Stomach (tissue), 9 donors: ENCODE results near the gene CDC42SE2. TPM values are rescaled to one million over a fixed set of nuclear protein-coding genes. Genes with fewer than 3 reads are reported as not detected.
"Not testable (repeated sequence)": the region's sequence is repeated elsewhere in the genome, so short reads cannot be mapped to it uniquely, and the experiment has no call there.

ENCODE experiments used
- DNase-seq, 2 donors: peaks; one replicate each; pipeline versions ENCODE4 v3.0.0 to v3.0.0-alpha.2; 2013 to 2019
- H3K27ac ChIP-seq, 5 donors: fragments of 200-600 bp in 4 of 5; sonication (generic) in 4 of 5; one replicate each; pipeline ENCODE4 v1.5.1; 2013 to 2019; ENCODE audit warnings: mild to moderate bottlenecking in 1 of 5, moderate library complexity in 1 of 5
- H3K27me3 ChIP-seq, 3 donors: fragments of 200-600 bp; sonication (generic); one replicate each; pipeline ENCODE4 v1.5.1; 2017 to 2019; ENCODE audit warnings: mixed run types in 1 of 3
- H3K36me3 ChIP-seq, 4 donors: fragments of 200-600 bp; sonication (generic); 1 replicate in 3 of 4; 2 replicates in 1 of 4; pipeline ENCODE4 v1.5.1; 2016 to 2019
- H3K4me1 ChIP-seq, 4 donors: fragments of 200-600 bp; sonication (generic); one replicate each; pipeline ENCODE4 v1.5.1; 2016 to 2019
- H3K4me3 ChIP-seq, 4 donors: fragments of 200-600 bp; sonication (generic) in 3 of 4; one replicate each; pipeline ENCODE4 v1.5.1; 2016 to 2019; ENCODE audit warnings: mild to moderate bottlenecking in 1 of 4
- H3K9me3 ChIP-seq, 4 donors: fragments of 200-600 bp; sonication (generic); one replicate each; pipeline ENCODE4 v1.5.1; 2016 to 2019
- CTCF ChIP-seq, 7 experiments: fragments of 450-650 bp in 4 of 7; fragments of 200-600 bp in 3 of 7; sonication (generic) in 3 of 7; IDR thresholded peaks; one replicate each; pipeline ENCODE4 v1.5.1; 2016 to 2019; ENCODE audit warnings: antibody characterized with exemption in 7 of 7, control low read depth in 2 of 7, mild to moderate bottlenecking in 1 of 7
- EP300 ChIP-seq: sonication (generic); formaldehyde crosslinking; IDR thresholded peaks from one replicate; pipeline ENCODE4 v1.6.1; 2017; ENCODE audit warnings: antibody characterized with exemption
- POLR2A ChIP-seq, 4 donors: fragments of 450-650 bp; IDR thresholded peaks; one replicate each; pipeline ENCODE4 v1.6.1; 2016; ENCODE audit warnings: antibody characterized with exemption in 4 of 4, control low read depth in 2 of 4, mild to moderate bottlenecking in 1 of 4, moderate library complexity in 1 of 4
- POLR2AphosphoS5 ChIP-seq, 3 donors: sonication (generic); formaldehyde crosslinking; IDR thresholded peaks; one replicate each; pipeline ENCODE4 v1.6.1; 2016; ENCODE audit warnings: antibody characterized with exemption in 3 of 3
- WGBS, 5 donors: extraction: QIAGEN DNeasy Blood & Tissue Kit in 3 of 5; methylation state at CpG; one replicate each; pipeline versions ENCODE4 v1.1.5 to v1.1.7; 2013 to 2018; 5-methylcytosine and 5-hydroxymethylcytosine counted together
- intact Hi-C: fragments of 100-400 bp; cut with DNase I; formaldehyde crosslinking; loops from one replicate; pipeline ENCODE4 v1.15.1; 2023; ENCODE audit warnings: low total_unique reads
- polyA plus RNA-seq, 3 donors: library from polyadenylated mRNA; stranded (reverse); fragments of 200-250 nt; gene quantifications; one replicate each; pipeline ENCODE4 v1.2.3, GENCODE V29; 2013
- total RNA-seq, 5 donors: library from RNA; depleted of rRNA; stranded (reverse); fragments of >200 nt; gene quantifications; one replicate each; pipeline versions ENCODE4 v1.1.0 to v1.2.3, GENCODE V29; 2014 to 2016
- donor health status: healthy with polysubstance abuse.
- donor health status: Bipolar disorder and iron deficiency.
- donor health status: healthy.

CDC42SE2 gene
- total and polyA plus RNA-seq, 8 donors, result 11.0 to 87.9 (median 20.6) TPM

- no peak for DNase-seq
- WGBS, 5 donors, result 83 to 93% (median 91%) methylated on average over 5 of the region's 5 CpGs
- intact Hi-C loops, result no loop called here
- peaks cover 16 to 32% (median 26%) of the 10 kb centered on the region in 4 donors for H3K4me1 ChIP-seq
- H3K27ac ChIP-seq, result no peak overlapping the region
- H3K36me3 ChIP-seq, result peaks cover 7 to 61% (median 46%) of the 10 kb centered on the region in 4 donors
- no peaks in the 10 kb centered on the region for H3K27me3 ChIP-seq
- TF ChIP-seq POLR2AphosphoS5 (IDR thresholded peaks at IDR 0.05) (no peak), POLR2A (IDR thresholded peaks at IDR 0.05) (no peak), CTCF (IDR thresholded peaks at IDR 0.05) (no peak)
- peaks cover 0 to 3% (median under 1%) of the 10 kb centered on the region in 4 donors for H3K9me3 ChIP-seq
- H3K4me3 ChIP-seq, result no peak overlapping the region
Observed at GRCh38 chr5:131396630-131397273, 132.9 kb downstream of the CDC42SE2 start.

- H3K4me3 ChIP-seq, H3K27ac ChIP-seq, H3K27me3 ChIP-seq, intact Hi-C loops, DNase-seq: not testable (repeated sequence)
- peaks cover under 1 to 10% (median 8%) of the 10 kb centered on the region in 4 donors for H3K4me1 ChIP-seq
- H3K36me3 ChIP-seq, result peaks cover 7 to 52% (median 49%) of the 10 kb centered on the region in 4 donors
- peaks cover 0 to 17% (median 9%) of the 10 kb centered on the region in 4 donors for H3K9me3 ChIP-seq
- 86 to 95% (median 94%) methylated on average over 6 of the region's 6 CpGs for WGBS, 5 donors
Observed at GRCh38 chr5:131399007-131399406, 135.2 kb downstream of the CDC42SE2 start.

GRCh38 chr5:131400585-131400984, 136.7 kb downstream of the CDC42SE2 start:
- Histone ChIP-seq H3K36me3 (peaks cover under 1 to 60% (median 42%) of the 10 kb centered on the region in 4 donors), H3K27ac (no peak overlapping the region), H3K4me3 (no peak overlapping the region), H3K9me3 (peaks cover 0 to 17% (median 9%) of the 10 kb centered on the region in 4 donors), H3K4me1 (no peaks in the 10 kb centered on the region), H3K27me3 (no peaks in the 10 kb centered on the region)
- 92 to 97% (median 95%) methylated on average over 3 of the region's 3 CpGs for WGBS, 5 donors
- no peak for TF ChIP-seq POLR2A (IDR thresholded peaks at IDR 0.05)
- no peak for TF ChIP-seq CTCF (IDR thresholded peaks at IDR 0.05)
- TF ChIP-seq EP300, result no peak
- no peak for TF ChIP-seq POLR2AphosphoS5 (IDR thresholded peaks at IDR 0.05)
- no peak for DNase-seq
- intact Hi-C loops, result no loop called here

- 80 to 90% (median 87%) methylated on average over 2 of the region's 2 CpGs for WGBS, 5 donors
- TF ChIP-seq EP300, result no peak
- TF ChIP-seq CTCF (IDR thresholded peaks at IDR 0.05), result no peak
- TF ChIP-seq POLR2AphosphoS5 (IDR thresholded peaks at IDR 0.05), result no peak
- no peak for TF ChIP-seq POLR2A (IDR thresholded peaks at IDR 0.05)
- no peak overlapping the region for H3K4me3 ChIP-seq
- H3K9me3 ChIP-seq, result peaks cover 0 to 17% (median 9%) of the 10 kb centered on the region in 4 donors
- H3K36me3 ChIP-seq, result peaks cover 0 to 68% (median 32%) of the 10 kb centered on the region in 4 donors
- H3K27me3 ChIP-seq, result no peaks in the 10 kb centered on the region
- intact Hi-C loops, result no loop called here
- no peak overlapping the region for H3K27ac ChIP-seq
- DNase-seq, result no peak
- no peaks in the 10 kb centered on the region for H3K4me1 ChIP-seq
Observed at GRCh38 chr5:131405674-131406073, 141.8 kb downstream of the CDC42SE2 start.

GRCh38 chr5:131406076-131406475, 142.2 kb downstream of the CDC42SE2 start:
- Histone ChIP-seq H3K4me1 (no peaks in the 10 kb centered on the region), H3K9me3 (peaks cover 0 to 17% (median 9%) of the 10 kb centered on the region in 4 donors), H3K36me3 (peaks cover 0 to 66% (median 31%) of the 10 kb centered on the region in 4 donors), H3K4me3 (no peak overlapping the region), H3K27ac (no peak overlapping the region), H3K27me3 (no peaks in the 10 kb centered on the region)
- intact Hi-C loops, result no loop called here
- no peak for DNase-seq
- WGBS, 5 donors, result 78 to 92% (median 82%) methylated on average over 2 of the region's 2 CpGs; no CpG with 5 or more reads in 1 of the 5 donors
- TF ChIP-seq POLR2AphosphoS5 (IDR thresholded peaks at IDR 0.05) (no peak), POLR2A (IDR thresholded peaks at IDR 0.05) (no peak), CTCF (IDR thresholded peaks at IDR 0.05) (no peak), EP300 (no peak)
